Lower leg skin (tissue), 4 donors: ENCODE data around the gene FLNB. TPM values are rescaled to one million over a fixed set of nuclear protein-coding genes. Genes with fewer than 3 reads are reported as not detected.

ENCODE experiments used
- DNase-seq, 2 donors: peaks; one replicate each; pipeline ENCODE4 v3.0.0-alpha.2; 2019; ENCODE audit warnings: low spot score in 2 of 2
- H3K4me3 ChIP-seq: fragments of 200-600 bp; sonication (generic); 2 replicates; pipeline ENCODE4 v1.5.1; 2017; ENCODE audit warnings: mild to moderate bottlenecking, low read depth; ENCODE audit not compliant: poor library complexity, severe bottlenecking
- CTCF ChIP-seq, 3 donors: fragments of 450-650 bp; IDR thresholded peaks; one replicate each; pipeline ENCODE4 v1.5.1; 2016; ENCODE audit warnings: antibody characterized with exemption in 3 of 3, mild to moderate bottlenecking in 3 of 3, moderate library complexity in 2 of 3
- POLR2A ChIP-seq, 2 donors: fragments of 450-650 bp; IDR thresholded peaks; one replicate each; pipeline ENCODE4 v1.6.1; 2016 to 2017; ENCODE audit warnings: antibody characterized with exemption in 2 of 2, mild to moderate bottlenecking in 1 of 2, moderate library complexity in 1 of 2
- WGBS, 2 donors: methylation state at CpG; one replicate each; pipeline ENCODE4 v1.1.5; 2018; 5-methylcytosine and 5-hydroxymethylcytosine counted together
- intact Hi-C: fragments of 100-400 bp; cut with DNase I; formaldehyde crosslinking; loops from one replicate; pipeline ENCODE4 v1.15.0; 2023; ENCODE audit warnings: low total_unique reads
- total RNA-seq, 4 donors: library from RNA; depleted of rRNA; stranded (reverse); fragments of >200 nt; gene quantifications; one replicate each; pipeline ENCODE4 v1.1.0, GENCODE V29; 2016

FLNB gene
- total RNA-seq = 100 to 1,000 TPM; 108 to 155 (median 128) TPM

DNA sequence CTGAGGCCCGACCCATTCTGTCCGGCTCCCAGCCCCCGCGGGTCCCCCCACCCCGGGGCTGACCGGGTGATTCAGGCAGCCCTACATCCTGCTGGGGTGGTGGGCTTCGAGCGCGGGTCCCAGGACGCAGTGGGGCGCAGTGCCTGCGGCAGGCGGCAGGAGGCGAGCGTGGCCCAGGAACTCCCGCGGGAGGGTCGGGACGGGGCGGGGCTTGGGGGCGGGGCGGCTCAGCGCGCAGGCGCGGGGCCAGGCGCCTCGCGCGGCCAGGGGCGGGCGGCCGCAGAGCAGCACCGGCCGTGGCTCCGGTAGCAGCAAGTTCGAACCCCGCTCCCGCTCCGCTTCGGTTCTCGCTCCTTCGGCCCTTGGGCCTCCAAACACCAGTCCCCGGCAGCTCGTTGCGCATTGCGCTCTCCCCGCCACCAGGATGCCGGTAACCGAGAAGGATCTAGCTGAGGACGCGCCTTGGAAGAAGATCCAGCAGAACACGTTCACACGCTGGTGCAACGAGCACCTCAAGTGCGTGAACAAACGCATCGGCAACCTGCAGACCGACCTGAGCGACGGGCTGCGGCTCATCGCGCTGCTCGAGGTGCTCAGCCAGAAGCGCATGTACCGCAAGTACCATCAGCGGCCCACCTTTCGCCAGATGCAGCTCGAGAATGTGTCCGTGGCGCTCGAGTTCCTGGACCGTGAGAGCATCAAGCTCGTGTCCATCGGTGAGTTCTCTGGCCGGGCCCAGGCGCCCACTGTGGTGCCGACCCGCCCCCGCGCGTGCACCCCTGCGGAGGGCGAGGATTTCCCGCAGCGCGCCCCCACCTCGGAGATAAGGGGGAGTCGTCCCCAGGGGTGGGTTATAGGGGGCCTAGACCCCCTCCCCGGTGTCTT lies at the start of gene FLNB:
Gene FLNB (plus strand): TSS at position 282 of the 885 bp plus-strand sequence. CDS start 143 bp downstream, at position 425.
- intact Hi-C loops = no loop called here
- TF ChIP-seq CTCF (IDR thresholded peaks at IDR 0.05) (no peak), POLR2A (IDR thresholded peaks at IDR 0.05) (no peak)
- WGBS, 2 donors = 1% methylated on average over 34 to 53 of the region's 91 CpGs

DNA sequence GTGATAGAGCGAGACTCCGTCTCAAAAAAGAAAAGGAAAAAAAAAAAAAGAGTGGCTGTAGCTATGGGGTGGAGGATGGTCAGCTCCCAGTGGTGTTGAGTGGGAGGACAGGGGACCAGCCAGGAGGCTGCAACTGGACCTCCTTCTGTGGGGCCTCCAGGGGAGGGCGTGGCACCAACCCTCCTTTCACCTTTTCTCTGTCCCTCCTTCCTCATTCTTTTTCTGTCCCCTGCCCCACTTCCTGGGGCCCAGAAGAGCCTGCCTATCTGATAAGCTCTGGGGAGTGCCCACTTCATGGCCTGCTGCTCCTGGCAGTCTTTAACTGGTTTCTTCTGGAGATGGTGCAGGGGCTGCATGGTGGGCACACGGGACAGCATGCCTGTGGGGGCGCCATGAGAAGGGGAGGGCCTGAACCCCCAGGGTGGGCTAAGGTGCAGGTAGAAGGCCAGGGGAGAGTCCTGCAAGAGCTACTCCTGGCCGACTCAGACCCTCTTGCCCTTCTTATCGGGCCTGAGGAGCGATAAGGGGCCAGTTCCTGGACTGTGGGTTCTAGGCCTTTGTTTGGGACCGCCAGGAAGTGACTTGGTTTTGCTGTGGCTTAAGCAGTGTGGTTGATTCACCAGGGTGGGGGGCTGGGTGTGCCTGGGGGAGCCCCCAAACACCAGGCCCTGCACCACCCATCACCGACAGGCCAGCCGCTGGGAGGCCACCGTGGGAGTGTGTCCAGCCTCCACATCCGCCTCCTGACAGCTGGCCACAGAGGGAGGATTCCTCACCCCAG lies 49.4 kb upstream of the FLNB start:
- H3K4me3 ChIP-seq = no peak overlapping the region
- intact Hi-C loops = no loop called here
- TF ChIP-seq CTCF (IDR thresholded peaks at IDR 0.05) (no peak), POLR2A (IDR thresholded peaks at IDR 0.05) (no peak)
- WGBS, 2 donors = 76 to 80% methylated on average over 9 to 13 of the region's 13 CpGs
- peak in 1 of 2 donors; percentile 86 for DNase-seq

More for the DNA sequence above, at the start of gene FLNB:
- DNase-seq = peak in 1 of 2 donors; percentile 94
- peak within 1 kb of the TSS; percentile 63 for H3K4me3 ChIP-seq

DNA sequence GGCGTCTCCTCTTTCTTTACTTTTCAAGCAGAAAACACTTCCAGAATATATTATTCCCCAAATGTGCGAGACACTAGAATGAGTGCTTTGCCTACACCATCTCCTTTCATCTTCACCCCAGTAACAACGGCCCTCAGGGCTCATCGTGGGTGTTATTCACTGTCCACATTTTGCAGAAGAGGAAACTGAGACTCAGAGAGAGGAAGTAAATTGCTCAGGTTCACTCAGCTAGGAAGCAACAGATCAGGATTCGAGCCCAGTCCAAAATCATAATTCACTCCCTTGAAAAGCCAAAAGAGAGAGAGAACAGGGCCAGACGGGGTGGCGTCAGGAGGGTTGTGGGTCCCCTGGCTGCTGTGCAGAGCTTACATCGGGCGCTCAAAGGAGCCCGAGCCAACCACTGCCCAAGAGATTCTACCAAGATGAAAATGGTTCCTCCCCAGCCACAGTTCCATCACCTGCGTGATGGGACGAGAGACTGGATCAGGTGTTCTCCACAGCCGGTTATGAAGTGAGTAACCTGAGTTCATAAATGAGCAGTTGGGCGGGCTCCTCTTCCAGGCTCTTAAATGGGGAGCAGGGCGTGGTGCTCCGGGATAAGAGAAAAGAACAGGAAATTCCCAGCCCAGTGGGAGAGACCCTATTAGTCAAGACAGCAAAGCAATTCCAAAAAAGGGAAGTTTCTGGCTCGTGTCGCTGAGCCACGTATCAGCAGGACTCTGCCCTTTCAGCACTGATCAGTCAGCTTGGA lies 48.6 kb upstream of the FLNB start:
- DNase-seq = peak in 1 of 2 donors; percentile 68
- no peak for TF ChIP-seq CTCF (IDR thresholded peaks at IDR 0.05)
- no peak for TF ChIP-seq POLR2A (IDR thresholded peaks at IDR 0.05)
- 28 to 29% methylated on average over 19 of the region's 19 CpGs for WGBS, 2 donors
- intact Hi-C loops = no loop called here
- no peak overlapping the region for H3K4me3 ChIP-seq

GRCh38 chr3:57960174-57960505 lies 48.1 kb upstream of the FLNB start:
- no peak overlapping the region for H3K4me3 ChIP-seq
- intact Hi-C loops = no loop called here
- no peak for TF ChIP-seq CTCF (IDR thresholded peaks at IDR 0.05)
- TF ChIP-seq POLR2A (IDR thresholded peaks at IDR 0.05) = no peak
- no peak for DNase-seq
- 66 to 69% methylated on average over 4 of the region's 4 CpGs for WGBS, 2 donors

- no peak for DNase-seq
- intact Hi-C loops = no loop called here
- TF ChIP-seq POLR2A (IDR thresholded peaks at IDR 0.05) = no peak
- TF ChIP-seq CTCF (IDR thresholded peaks at IDR 0.05) = peak in 1 of 3 donors; percentile 51
- 80 to 84% methylated on average over 19 to 21 of the region's 21 CpGs for WGBS, 2 donors
- no peak overlapping the region for H3K4me3 ChIP-seq
These were observed 46.9 kb upstream of the FLNB start for GRCh38 chr3:57961177-57961827.
